ENCODE data around the gene CC2D1A. TPM values are rescaled to one million over a fixed set of nuclear protein-coding genes. Genes with fewer than 3 reads are reported as not detected.
A peak's percentile ranks its signal among the peaks of the same experiment; 100 is the strongest.

The CC2D1A gene
- total RNA-seq, 4 donors from 2014 or later = 28.0 to 56.9 (median 36.0) TPM

DNA sequence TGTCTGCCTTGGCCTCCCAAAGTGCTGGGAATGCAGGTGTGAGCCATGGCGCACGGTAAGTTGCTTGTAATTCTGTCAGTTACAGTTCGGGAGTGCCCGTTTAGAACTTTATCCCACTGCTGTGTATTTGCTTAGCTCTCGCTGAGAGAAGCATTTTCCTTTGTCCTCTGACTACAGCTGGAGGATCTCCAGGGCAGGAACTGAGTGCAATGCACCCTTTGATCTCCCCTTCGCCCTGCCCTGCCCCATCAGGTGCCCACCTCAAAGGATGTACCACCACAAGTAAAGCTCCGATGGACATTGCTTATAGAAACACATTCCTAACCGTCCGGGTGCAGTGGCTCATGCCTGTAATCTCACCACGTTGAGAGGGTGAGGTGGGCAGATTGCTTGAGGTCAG is 6.6 kb upstream of the CC2D1A start:
- Histone ChIP-seq H3K9me3 (no peaks in the 10 kb centered on the region), H3K4me1 (no peaks in the 10 kb centered on the region), H3K27ac (no peak overlapping the region), H3K36me3 (no peaks in the 10 kb centered on the region), H3K4me3 (no peak overlapping the region), H3K27me3 (no peaks in the 10 kb centered on the region)
- intact Hi-C loops (cut with DNase I) = no loop called here
- no peak for TF ChIP-seq POLR2A (IDR thresholded peaks at IDR 0.05)
- TF ChIP-seq, protein P1, sequence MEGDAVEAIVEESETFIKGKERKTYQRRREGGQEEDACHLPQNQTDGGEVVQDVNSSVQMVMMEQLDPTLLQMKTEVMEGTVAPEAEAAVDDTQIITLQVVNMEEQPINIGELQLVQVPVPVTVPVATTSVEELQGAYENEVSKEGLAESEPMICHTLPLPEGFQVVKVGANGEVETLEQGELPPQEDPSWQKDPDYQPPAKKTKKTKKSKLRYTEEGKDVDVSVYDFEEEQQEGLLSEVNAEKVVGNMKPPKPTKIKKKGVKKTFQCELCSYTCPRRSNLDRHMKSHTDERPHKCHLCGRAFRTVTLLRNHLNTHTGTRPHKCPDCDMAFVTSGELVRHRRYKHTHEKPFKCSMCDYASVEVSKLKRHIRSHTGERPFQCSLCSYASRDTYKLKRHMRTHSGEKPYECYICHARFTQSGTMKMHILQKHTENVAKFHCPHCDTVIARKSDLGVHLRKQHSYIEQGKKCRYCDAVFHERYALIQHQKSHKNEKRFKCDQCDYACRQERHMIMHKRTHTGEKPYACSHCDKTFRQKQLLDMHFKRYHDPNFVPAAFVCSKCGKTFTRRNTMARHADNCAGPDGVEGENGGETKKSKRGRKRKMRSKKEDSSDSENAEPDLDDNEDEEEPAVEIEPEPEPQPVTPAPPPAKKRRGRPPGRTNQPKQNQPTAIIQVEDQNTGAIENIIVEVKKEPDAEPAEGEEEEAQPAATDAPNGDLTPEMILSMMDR (IDR thresholded peaks at IDR 0.05) = no peak
- DNase-seq = no peak
- 72% methylated on average over 7 to 8 of the region's 10 CpGs for WGBS, 2 donors

DNA sequence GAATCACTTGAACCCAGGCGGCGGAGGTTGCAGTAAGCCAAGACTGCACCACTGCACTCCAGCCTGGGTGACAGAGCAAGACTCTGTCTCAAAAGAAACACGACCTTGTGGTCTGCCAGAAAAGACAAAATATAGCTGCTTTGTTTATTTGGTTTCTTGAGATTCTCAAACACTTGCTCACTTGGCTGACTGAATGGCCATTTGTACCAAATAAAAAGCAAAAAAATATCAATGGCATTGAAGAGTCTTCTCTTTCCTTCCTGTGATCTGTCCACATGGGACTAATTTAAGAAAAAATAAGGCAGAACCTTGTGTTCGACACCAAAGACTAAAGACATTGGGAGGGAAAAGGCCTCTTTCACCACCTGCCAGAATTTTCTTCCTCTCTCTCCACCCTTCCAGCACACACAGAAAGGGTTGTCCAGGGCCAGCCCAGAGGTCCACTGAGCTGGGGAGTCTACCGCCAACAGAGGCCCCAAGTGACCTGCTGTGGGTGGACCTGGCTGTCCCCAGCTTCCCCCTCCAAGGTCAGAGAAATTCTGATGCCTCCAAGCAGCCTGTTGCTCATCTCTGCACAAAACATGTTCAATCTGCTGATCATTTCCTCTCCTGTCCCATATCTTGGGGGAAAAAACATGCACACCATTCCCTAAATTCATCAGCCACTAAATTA is 6.0 kb upstream of the CC2D1A start:
- Histone ChIP-seq H3K4me1 (peaks cover 0 to 1% (median 0%) of the 10 kb centered on the region in 3 donors), H3K4me3 (no peak overlapping the region), H3K27me3 (no peaks in the 10 kb centered on the region), H3K36me3 (no peaks in the 10 kb centered on the region), H3K27ac (no peak overlapping the region), H3K9me3 (no peaks in the 10 kb centered on the region)
- intact Hi-C loops (cut with DNase I) = no loop called here
- DNase-seq = no peak
- 60 to 66% methylated on average over 5 of the region's 5 CpGs for WGBS, 2 donors
- no peak for TF ChIP-seq POLR2A (IDR thresholded peaks at IDR 0.05)

DNA sequence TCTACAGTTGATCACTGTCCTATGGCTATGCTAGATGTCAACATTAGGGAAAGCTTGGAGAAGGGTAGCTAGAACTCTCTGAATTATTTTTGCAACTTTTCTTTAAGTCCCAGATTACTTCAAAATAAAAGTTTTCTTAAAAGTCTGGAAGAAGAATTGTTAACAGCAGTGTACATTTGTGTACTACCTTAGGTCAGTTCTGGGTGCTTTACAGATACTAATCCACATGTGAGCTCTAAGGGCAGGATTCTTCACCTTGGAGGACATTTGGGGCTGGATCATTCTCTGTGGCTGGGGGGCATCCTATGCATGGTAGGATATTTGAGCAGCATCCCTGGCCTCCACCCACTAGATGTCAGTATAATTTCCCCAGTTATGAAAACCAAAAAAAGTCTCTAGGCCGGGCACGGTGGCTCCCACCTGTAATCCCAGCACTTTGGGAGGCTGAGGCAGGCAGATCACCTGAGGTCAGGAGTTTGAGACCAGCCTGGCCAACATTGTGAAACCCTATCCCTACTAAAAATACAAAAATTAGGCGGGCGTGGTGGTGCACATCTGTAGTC is 2.9 kb upstream of the CC2D1A start:
- TF ChIP-seq POLR2A (IDR thresholded peaks at IDR 0.05) = no peak
- TF ChIP-seq, protein P1 (IDR thresholded peaks at IDR 0.05) = peak in 1 of 6 experiments; percentile 25
- no peak overlapping the region for H3K4me3 ChIP-seq
- no peak for DNase-seq
- H3K36me3 ChIP-seq = peaks cover 0 to 2% (median 0%) of the 10 kb centered on the region in 3 donors
- no peaks in the 10 kb centered on the region for H3K9me3 ChIP-seq
- no peaks in the 10 kb centered on the region for H3K27me3 ChIP-seq
- no peak overlapping the region for H3K27ac ChIP-seq
- peaks cover 13 to 29% (median 15%) of the 10 kb centered on the region in 3 donors for H3K4me1 ChIP-seq
- 65 to 81% methylated on average over 4 of the region's 4 CpGs for WGBS, 2 donors
- intact Hi-C loops (cut with DNase I) = no loop called here

DNA sequence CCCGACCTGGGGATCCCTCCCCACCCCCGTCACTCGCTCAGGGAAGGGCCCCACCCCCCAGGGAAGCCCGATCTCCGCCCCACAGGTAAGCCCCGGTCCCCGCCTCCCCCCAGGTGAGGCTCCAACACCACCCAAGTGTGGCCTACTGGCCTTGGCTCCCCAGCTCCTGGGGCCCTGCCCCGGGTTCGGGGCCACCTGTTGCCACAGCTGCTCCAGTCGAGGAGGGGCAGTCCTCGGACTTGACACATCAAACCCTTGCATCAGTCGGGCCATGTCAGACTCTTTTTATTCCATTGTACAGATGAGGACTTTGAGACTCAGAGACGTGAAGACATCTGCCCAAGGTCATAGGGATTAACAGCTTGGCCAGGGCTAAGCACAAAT is 512 bp downstream of the CC2D1A start:
- no peak for DNase-seq
- H3K36me3 ChIP-seq = peaks cover 0 to 36% (median 0%) of the 10 kb centered on the region in 3 donors
- peaks cover 13 to 29% (median 15%) of the 10 kb centered on the region in 3 donors for H3K4me1 ChIP-seq
- no peaks in the 10 kb centered on the region for H3K9me3 ChIP-seq
- no peaks in the 10 kb centered on the region for H3K27me3 ChIP-seq
- H3K4me3 ChIP-seq = peak overlapping the region; percentile 77 to 98 (median 84)
- 0 to 6% methylated on average over 2 of the region's 13 CpGs for WGBS, 2 donors
- intact Hi-C loops (cut with DNase I) = no loop called here
- TF ChIP-seq POLR2A (IDR thresholded peaks at IDR 0.05) = no peak
- TF ChIP-seq, protein P1 (IDR thresholded peaks at IDR 0.05) = no peak
- peak overlapping the region; percentile 85 to 96 (median 91) for H3K27ac ChIP-seq

DNA sequence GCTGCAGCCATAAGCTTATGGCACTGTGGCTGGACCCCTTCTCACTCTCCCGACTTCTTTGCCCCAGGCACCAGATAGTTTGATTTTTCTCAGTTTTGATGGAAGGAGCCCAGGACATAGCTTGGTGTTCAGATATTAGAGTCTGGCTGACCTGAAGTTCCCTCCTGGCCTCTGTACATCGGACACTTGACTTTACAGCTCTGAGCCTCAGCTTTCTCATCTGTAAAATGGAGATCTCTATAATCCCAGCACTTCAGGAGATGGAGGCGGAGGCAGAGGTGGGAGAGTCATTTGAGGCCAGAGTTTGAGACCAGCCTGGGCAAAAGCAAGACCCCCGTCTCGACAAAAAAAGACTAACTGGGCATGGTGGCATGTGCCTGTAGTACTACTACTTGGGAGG is 909 bp downstream of the CC2D1A start:
- no peaks in the 10 kb centered on the region for H3K9me3 ChIP-seq
- H3K4me1 ChIP-seq = peaks cover 13 to 29% (median 15%) of the 10 kb centered on the region in 3 donors
- TF ChIP-seq, protein P1 (IDR thresholded peaks at IDR 0.05) = no peak
- 38 to 85% methylated on average over 1 to 3 of the region's 5 CpGs for WGBS, 2 donors
- peaks cover 0 to 40% (median 3%) of the 10 kb centered on the region in 3 donors for H3K36me3 ChIP-seq
- DNase-seq = no peak
- H3K4me3 ChIP-seq = peak overlapping the region; percentile 77 to 98 (median 84)
- peak overlapping the region; percentile 85 to 96 (median 91) for H3K27ac ChIP-seq
- intact Hi-C loops (cut with DNase I) = no loop called here
- no peaks in the 10 kb centered on the region for H3K27me3 ChIP-seq
